GM18499 (cell line): Measurements from ENCODE around the gene ADD3.

ENCODE experiments used
- ATAC-seq: cut with Tn5 transposase; IDR thresholded peaks from one replicate; pipeline ENCODE4 v1.9.1; 2021; ENCODE audit warnings: moderate number of reproducible peaks; ENCODE audit not compliant: insufficient read depth, unreplicated experiment

ADD3 gene

GRCh38 chr10:110052916-110053315 lies 45.1 kb downstream of the ADD3 start:
- ATAC-seq: no peak

GRCh38 chr10:110056822-110057221 lies 49.0 kb downstream of the ADD3 start:
- no peak for ATAC-seq

- ATAC-seq: no peak
Observed at GRCh38 chr10:110057456-110057855, 49.7 kb downstream of the ADD3 start.

GRCh38 chr10:110058212-110058611 lies 50.4 kb downstream of the ADD3 start:
- ATAC-seq: no peak

GRCh38 chr10:110059925-110060324 lies 52.1 kb downstream of the ADD3 start:
- no peak for ATAC-seq

GRCh38 chr10:110061687-110062086 lies 53.9 kb downstream of the ADD3 start:
- ATAC-seq: no peak

GRCh38 chr10:110065269-110065668 lies 57.5 kb downstream of the ADD3 start:
- no peak for ATAC-seq

- peak; percentile 32 for ATAC-seq
Observed at GRCh38 chr10:110067960-110068770, 60.4 kb downstream of the ADD3 start.

GRCh38 chr10:110068780-110069179 lies 61.0 kb downstream of the ADD3 start:
- no peak for ATAC-seq

GRCh38 chr10:110069502-110069982 lies 61.8 kb downstream of the ADD3 start:
- ATAC-seq: peak; percentile 57

GRCh38 chr10:110073896-110074295 lies 66.1 kb downstream of the ADD3 start:
- no peak for ATAC-seq

GRCh38 chr10:110074298-110074697 lies 66.5 kb downstream of the ADD3 start:
- ATAC-seq: no peak

GRCh38 chr10:110074758-110075671 lies 67.2 kb downstream of the ADD3 start:
- no peak for ATAC-seq

GRCh38 chr10:110075686-110076085 lies 67.9 kb downstream of the ADD3 start:
- ATAC-seq: no peak

GRCh38 chr10:110076559-110077318 lies 69.0 kb downstream of the ADD3 start:
- ATAC-seq: peak; percentile 75

GRCh38 chr10:110077436-110078130 lies 69.8 kb downstream of the ADD3 start:
- ATAC-seq: no peak

- ATAC-seq: no peak
Observed at GRCh38 chr10:110078317-110078716, 70.5 kb downstream of the ADD3 start.

- ATAC-seq: no peak
Observed at GRCh38 chr10:110081911-110082310, 74.1 kb downstream of the ADD3 start.

GRCh38 chr10:110083884-110084283 lies 76.1 kb downstream of the ADD3 start:
- no peak for ATAC-seq

- no peak for ATAC-seq
Observed at GRCh38 chr10:110087682-110088081, 79.9 kb downstream of the ADD3 start.
